Endothelial cell (in vitro differentiated cells): Measurements from ENCODE around the gene CAMK1D. TPM values are rescaled to one million over a fixed set of nuclear protein-coding genes. Genes with fewer than 3 reads are reported as not detected.

ENCODE experiments used
- DNase-seq: peaks from one replicate; pipeline ENCODE4 v3.0.0; 2021; ENCODE audit warnings: low spot score
- H3K27ac Mint-ChIP-seq: one replicate; pipeline ENCODE4 v1.8.0; 2021; ENCODE audit warnings: mixed read lengths, inconsistent platforms; ENCODE audit not compliant: unreplicated experiment
- H3K27me3 Mint-ChIP-seq: one replicate; pipeline ENCODE4 v1.8.0; 2021; ENCODE audit warnings: mild to moderate bottlenecking, moderate library complexity, mixed read lengths, inconsistent platforms; ENCODE audit not compliant: unreplicated experiment
- H3K36me3 Mint-ChIP-seq: one replicate; pipeline ENCODE4 v1.8.0; 2021; ENCODE audit warnings: mild to moderate bottlenecking, low read depth, mixed read lengths, inconsistent platforms; ENCODE audit not compliant: unreplicated experiment
- H3K4me1 Mint-ChIP-seq: one replicate; pipeline ENCODE4 v1.8.0; 2021; ENCODE audit warnings: mild to moderate bottlenecking, mixed read lengths, inconsistent platforms; ENCODE audit not compliant: unreplicated experiment
- H3K4me3 Mint-ChIP-seq: one replicate; pipeline ENCODE4 v1.8.0; 2021; ENCODE audit warnings: mild to moderate bottlenecking, mixed read lengths, inconsistent platforms; ENCODE audit not compliant: unreplicated experiment
- H3K9me3 Mint-ChIP-seq: one replicate; pipeline ENCODE4 v1.8.0; 2021; ENCODE audit warnings: mixed read lengths, inconsistent platforms; ENCODE audit not compliant: unreplicated experiment
- total RNA-seq: library from RNA; stranded (reverse); fragmentation: NEBNext Ultra II Directional; extraction: Animal tissue kit (Norgen Biotek cat#: 25700); gene quantifications from one replicate; pipeline ENCODE4 v1.2.1, GENCODE V29; 2021; ENCODE audit not compliant: unreplicated experiment
- TF ChIP-seq, protein P1 (sequence below): fragments of 200-600 bp; sonication (generic); IDR thresholded peaks from one replicate; pipeline ENCODE4 v1.5.0; 2021; ENCODE audit warnings: antibody characterized with exemption; ENCODE audit not compliant: unreplicated experiment

Gene CAMK1D
- total RNA-seq, 1 donor from 2014 or later, result 4.1 TPM

DNA sequence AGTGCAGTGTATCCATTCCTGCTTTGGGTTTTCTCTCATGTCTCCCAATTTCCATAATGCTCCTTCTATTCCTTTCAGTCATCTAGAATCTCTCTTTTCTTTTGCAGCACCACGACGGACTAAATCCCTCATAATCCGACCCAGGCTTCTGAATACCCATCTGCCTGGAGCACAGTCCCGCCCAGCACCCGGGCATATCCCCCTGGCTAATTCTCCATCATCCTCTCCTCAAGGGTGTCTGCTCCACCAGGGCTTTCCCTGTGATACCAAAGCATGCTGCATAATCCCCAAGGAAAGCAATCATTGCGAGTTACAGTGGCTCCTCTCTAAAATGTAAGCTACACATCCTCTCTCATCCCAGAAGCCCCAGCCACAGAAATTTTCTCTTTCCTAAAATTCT lies 330.3 kb downstream of the CAMK1D start:
- TF ChIP-seq, protein P1, sequence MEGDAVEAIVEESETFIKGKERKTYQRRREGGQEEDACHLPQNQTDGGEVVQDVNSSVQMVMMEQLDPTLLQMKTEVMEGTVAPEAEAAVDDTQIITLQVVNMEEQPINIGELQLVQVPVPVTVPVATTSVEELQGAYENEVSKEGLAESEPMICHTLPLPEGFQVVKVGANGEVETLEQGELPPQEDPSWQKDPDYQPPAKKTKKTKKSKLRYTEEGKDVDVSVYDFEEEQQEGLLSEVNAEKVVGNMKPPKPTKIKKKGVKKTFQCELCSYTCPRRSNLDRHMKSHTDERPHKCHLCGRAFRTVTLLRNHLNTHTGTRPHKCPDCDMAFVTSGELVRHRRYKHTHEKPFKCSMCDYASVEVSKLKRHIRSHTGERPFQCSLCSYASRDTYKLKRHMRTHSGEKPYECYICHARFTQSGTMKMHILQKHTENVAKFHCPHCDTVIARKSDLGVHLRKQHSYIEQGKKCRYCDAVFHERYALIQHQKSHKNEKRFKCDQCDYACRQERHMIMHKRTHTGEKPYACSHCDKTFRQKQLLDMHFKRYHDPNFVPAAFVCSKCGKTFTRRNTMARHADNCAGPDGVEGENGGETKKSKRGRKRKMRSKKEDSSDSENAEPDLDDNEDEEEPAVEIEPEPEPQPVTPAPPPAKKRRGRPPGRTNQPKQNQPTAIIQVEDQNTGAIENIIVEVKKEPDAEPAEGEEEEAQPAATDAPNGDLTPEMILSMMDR, result no peak
- Mint-ChIP-seq H3K9me3 (no peaks in the 10 kb centered on the region), H3K4me3 (no peak overlapping the region), H3K36me3 (no peaks in the 10 kb centered on the region), H3K27me3 (no peaks in the 10 kb centered on the region), H3K27ac (no peak overlapping the region), H3K4me1 (no peaks in the 10 kb centered on the region)
- no peak for DNase-seq

DNA sequence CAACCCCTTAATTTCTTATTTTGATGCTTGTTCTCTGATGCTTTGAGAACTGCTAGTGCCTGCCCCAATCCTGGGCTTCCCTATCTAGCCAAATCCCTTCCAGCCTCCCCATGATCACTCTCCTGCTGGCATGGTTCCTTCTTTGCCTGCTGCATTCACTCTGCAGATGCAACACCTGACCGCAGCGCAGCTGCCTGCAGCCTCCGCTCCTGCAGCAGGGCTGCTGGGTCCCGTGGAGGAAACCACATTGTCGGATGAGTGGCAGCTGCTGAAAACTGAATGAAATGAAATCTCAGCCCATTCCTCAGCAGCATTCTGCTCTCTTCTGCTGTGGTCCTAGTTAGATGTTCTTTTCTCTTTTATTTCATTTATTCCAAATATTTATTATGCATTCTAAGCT lies 331.9 kb downstream of the CAMK1D start:
- H3K4me1 Mint-ChIP-seq, result no peaks in the 10 kb centered on the region
- TF ChIP-seq, protein P1, result no peak
- H3K36me3 Mint-ChIP-seq, result no peaks in the 10 kb centered on the region
- DNase-seq, result no peak
- no peak overlapping the region for H3K27ac Mint-ChIP-seq
- H3K9me3 Mint-ChIP-seq, result no peaks in the 10 kb centered on the region
- no peak overlapping the region for H3K4me3 Mint-ChIP-seq
- H3K27me3 Mint-ChIP-seq, result no peaks in the 10 kb centered on the region

DNA sequence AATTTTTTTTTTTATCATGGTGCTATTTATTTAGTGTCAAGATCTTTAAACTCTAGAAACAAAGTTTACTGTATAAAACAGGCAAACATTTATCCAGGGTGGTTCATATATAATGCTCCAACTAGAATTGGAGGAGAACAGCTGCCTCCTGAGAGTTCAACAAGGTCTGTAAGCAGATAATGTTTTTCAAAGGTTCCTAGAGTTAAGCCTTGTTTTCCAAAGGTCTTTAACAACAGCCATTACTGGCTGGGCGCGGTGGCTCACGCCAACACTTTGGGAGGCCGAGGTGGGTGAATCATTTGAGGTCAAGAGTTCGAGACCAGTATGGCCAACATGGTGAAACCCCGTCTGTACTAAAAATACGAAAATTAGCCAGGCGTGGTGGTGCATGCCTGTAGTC lies 335.4 kb downstream of the CAMK1D start:
- Mint-ChIP-seq H3K4me3 (no peak overlapping the region), H3K9me3 (no peaks in the 10 kb centered on the region), H3K4me1 (no peaks in the 10 kb centered on the region), H3K27me3 (no peaks in the 10 kb centered on the region), H3K27ac (no peak overlapping the region), H3K36me3 (no peaks in the 10 kb centered on the region)
- TF ChIP-seq, protein P1, result no peak
- no peak for DNase-seq

DNA sequence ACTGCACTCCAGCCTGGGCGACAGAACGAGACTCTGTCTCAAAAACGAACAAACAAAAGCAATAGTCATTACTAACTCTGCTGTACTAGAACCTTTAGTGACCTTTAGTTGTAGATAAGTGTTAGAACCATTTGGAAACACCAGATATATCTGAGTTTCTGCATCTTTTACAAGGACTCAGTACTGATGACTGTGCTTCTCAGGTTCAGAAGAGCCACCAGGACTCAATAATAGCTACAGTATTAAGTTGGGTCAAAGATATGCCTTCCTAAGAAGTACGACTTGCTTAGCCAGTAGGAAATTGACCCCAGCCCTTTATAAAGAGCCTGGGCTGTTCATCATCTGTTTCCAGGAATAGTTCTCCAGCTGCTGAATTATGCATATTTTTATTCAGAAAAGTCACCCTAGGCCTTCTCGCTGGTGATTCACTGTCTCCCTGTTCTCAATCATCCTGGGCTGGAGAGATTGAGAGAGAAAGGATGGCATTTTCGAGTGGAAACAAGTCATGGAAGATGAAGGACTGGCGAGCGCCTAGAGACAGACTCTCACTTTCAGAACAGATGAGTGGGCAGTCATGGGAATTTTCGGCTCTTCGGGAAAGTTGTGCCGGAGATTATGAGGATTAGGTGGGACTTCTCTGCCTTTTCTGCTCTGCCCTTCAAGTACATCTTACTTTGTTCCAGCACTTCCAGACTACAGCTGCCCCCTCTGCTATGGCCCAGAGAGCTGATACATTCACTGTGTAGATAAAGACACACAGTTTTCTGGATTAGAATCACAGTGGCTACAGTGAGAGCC lies 336.1 kb downstream of the CAMK1D start:
- H3K4me3 Mint-ChIP-seq, result no peak overlapping the region
- no peaks in the 10 kb centered on the region for H3K9me3 Mint-ChIP-seq
- H3K36me3 Mint-ChIP-seq, result no peaks in the 10 kb centered on the region
- TF ChIP-seq, protein P1, result no peak
- DNase-seq, result no peak
- no peaks in the 10 kb centered on the region for H3K27me3 Mint-ChIP-seq
- no peak overlapping the region for H3K27ac Mint-ChIP-seq
- H3K4me1 Mint-ChIP-seq, result no peaks in the 10 kb centered on the region

DNA sequence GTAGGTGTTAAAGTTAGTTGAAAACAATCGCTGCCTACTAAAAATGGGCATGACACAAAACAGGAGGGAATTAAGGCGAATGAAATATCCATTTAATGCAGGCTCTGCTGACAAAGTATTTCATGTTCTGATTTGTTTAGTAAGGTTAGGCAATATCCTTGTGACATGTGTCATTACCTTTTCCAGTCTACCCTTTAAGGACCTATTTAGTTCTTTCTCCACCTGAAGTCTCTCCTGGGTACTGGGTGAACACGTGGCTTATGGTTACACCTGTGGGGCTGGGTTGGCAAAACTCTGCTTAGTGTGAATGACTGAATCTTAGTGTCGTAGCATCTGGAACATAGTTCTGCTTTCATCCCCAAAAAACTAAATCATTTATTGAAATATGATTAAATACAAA lies 338.6 kb downstream of the CAMK1D start:
- no peaks in the 10 kb centered on the region for H3K9me3 Mint-ChIP-seq
- H3K4me1 Mint-ChIP-seq, result no peaks in the 10 kb centered on the region
- H3K36me3 Mint-ChIP-seq, result no peaks in the 10 kb centered on the region

More for the DNA sequence above, 338.6 kb downstream of the CAMK1D start:
- no peak overlapping the region for H3K27ac Mint-ChIP-seq
- H3K27me3 Mint-ChIP-seq, result no peaks in the 10 kb centered on the region
- TF ChIP-seq, protein P1, result no peak
- H3K4me3 Mint-ChIP-seq, result no peak overlapping the region
- DNase-seq, result no peak
